SK-N-SH treated with all-trans-retinoic acid at 6 μM for 48 hours (cell line): Measurements from ENCODE around the gene XRCC3.

Experiments
- ARNTL ChIP-seq: fragments of 450-650 bp; formaldehyde crosslinking; IDR thresholded peaks from 2 replicates; pipeline ENCODE4 v1.5.0; 2020; ENCODE audit warnings: low read depth, mild to moderate bottlenecking, moderate library complexity, borderline replicate concordance
- GLIS3 ChIP-seq: fragments of 250-450 bp; sonication (Bioruptor Pico); IDR thresholded peaks from 2 replicates; pipeline ENCODE4 v1.5.0; 2020; ENCODE audit warnings: mild to moderate bottlenecking, moderate library complexity
- ISL1 ChIP-seq: fragments of 250-450 bp; sonication (Bioruptor Pico); IDR thresholded peaks from 2 replicates; pipeline ENCODE4 v2.1.2; 2022; ENCODE audit warnings: mild to moderate bottlenecking, moderate library complexity
- PATZ1 ChIP-seq: fragments of 250-450 bp; sonication (Bioruptor Pico); IDR thresholded peaks from 2 replicates; pipeline ENCODE4 v1.8.0; 2020; ENCODE audit warnings: mild to moderate bottlenecking, moderate library complexity, borderline replicate concordance
- PPARA ChIP-seq: fragments of 250-450 bp; sonication (Bioruptor Pico); IDR thresholded peaks from 2 replicates; pipeline ENCODE4 v1.5.0; 2020; ENCODE audit warnings: mild to moderate bottlenecking, borderline replicate concordance
- RARB ChIP-seq: fragments of 250-450 bp; sonication (Bioruptor Pico); IDR thresholded peaks from 2 replicates; pipeline ENCODE4 v1.8.0; 2021; ENCODE audit warnings: mild to moderate bottlenecking, moderate library complexity
- SNAI2 ChIP-seq: fragments of 250-450 bp; sonication (Bioruptor Pico); IDR thresholded peaks from 2 replicates; pipeline ENCODE4 v1.5.0; 2020; ENCODE audit warnings: mild to moderate bottlenecking, moderate library complexity
- TOX ChIP-seq: fragments of 250-450 bp; sonication (Bioruptor Pico); IDR thresholded peaks from 2 replicates; pipeline ENCODE4 v1.8.0; 2021; ENCODE audit warnings: mild to moderate bottlenecking, moderate library complexity, borderline replicate concordance
- ZC3H10 ChIP-seq: fragments of 250-450 bp; sonication (Bioruptor Pico); IDR thresholded peaks from 2 replicates; pipeline ENCODE4 v1.5.1; 2021; ENCODE audit warnings: mild to moderate bottlenecking, moderate library complexity
- ZFP3 ChIP-seq: fragments of 250-450 bp; sonication (Bioruptor Pico); IDR thresholded peaks from 2 replicates; pipeline ENCODE4 v1.5.0; 2020; ENCODE audit warnings: mild to moderate bottlenecking, moderate library complexity
- ZFP30 ChIP-seq: fragments of 450-650 bp; formaldehyde crosslinking; IDR thresholded peaks from 2 replicates; pipeline ENCODE4 v1.5.0; 2022; ENCODE audit warnings: mild to moderate bottlenecking, moderate library complexity

GRCh38 chr14:103707329-103708263 is 7.7 kb downstream of the XRCC3 start:
- TF ChIP-seq ARNTL (CRISPR knock-in tag) = no peak
- TF ChIP-seq RARB (CRISPR knock-in tag) = no peak
- TF ChIP-seq ZFP30 (CRISPR knock-in tag) = no peak
- TF ChIP-seq PATZ1 (CRISPR knock-in tag) = no peak
- TF ChIP-seq TOX = no peak
- no peak for TF ChIP-seq SNAI2 (CRISPR knock-in tag)
- no peak for TF ChIP-seq ZFP3 (CRISPR knock-in tag)
- no peak for TF ChIP-seq GLIS3 (CRISPR knock-in tag)
- TF ChIP-seq ZC3H10 (CRISPR knock-in tag) = no peak
- TF ChIP-seq PPARA (CRISPR knock-in tag) = no peak
- no peak for TF ChIP-seq ISL1
